ENCODE data around the gene FTCD.
"Not testable (repeated sequence)": the region's sequence is repeated elsewhere in the genome, so short reads cannot be mapped to it uniquely, and the experiment has no call there.

The FTCD gene

DNA sequence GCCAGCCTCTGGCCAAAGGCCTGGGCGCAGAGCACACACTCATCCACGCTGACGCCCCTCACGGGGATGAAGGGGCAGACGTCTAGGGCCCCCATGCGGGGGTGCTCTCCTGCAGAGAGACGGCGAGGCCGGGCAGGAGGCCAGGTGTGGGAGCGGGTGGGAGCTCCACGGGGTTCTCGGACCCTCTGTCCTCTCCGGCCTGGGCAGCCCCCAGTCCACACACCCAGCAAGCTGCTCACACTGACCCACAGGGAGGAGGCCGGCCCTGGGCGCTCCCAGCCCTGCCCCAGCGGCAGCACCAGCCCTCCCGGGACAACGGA, 2.5 kb downstream of the FTCD start:
- DNase-seq, result no peak

DNA sequence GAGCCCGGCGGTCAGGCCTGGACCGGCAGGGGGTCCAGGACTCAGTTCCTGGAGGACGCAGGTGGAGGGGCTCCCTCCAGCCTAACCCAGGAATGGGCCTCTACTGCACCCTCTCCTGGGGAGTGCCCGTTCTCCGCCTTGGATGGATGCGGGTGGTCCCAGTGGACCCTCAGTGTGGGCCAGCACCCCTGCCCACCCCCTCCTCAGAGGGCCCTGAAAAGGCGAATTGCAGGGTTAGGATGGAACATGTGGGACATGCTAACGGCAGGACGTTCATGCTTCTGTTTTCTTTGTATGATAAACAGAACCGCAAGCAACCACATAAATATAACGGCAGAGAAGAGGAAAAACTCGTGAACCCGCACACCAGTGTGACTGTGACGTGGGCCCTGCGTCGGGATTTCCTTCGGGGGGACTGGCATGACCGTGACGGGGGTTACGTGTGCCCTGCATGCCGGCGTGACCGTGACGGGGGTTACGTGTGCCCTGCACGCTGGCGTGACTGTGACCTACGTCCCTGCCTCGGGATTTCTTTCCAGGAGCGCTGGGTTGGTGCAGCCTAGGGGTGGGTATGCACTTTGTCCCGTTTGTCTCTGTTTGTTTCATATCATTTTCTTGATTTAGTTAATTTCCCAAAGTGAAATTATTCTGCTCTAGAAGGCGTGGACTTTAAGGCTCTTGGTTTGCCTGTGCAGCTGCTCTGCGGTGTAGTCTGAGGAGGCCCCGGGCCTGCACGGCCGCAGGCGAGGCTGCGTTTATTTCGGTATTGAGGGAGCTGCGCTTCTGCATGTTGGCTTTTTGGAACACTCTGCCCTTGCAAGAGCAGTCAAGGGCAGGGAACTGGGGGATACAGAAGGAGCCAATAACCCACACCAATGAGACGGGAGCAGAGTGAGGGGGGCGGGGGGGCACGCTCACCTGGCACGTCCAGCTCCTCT, 3.1 kb downstream of the FTCD start:
- no peak for DNase-seq

DNA sequence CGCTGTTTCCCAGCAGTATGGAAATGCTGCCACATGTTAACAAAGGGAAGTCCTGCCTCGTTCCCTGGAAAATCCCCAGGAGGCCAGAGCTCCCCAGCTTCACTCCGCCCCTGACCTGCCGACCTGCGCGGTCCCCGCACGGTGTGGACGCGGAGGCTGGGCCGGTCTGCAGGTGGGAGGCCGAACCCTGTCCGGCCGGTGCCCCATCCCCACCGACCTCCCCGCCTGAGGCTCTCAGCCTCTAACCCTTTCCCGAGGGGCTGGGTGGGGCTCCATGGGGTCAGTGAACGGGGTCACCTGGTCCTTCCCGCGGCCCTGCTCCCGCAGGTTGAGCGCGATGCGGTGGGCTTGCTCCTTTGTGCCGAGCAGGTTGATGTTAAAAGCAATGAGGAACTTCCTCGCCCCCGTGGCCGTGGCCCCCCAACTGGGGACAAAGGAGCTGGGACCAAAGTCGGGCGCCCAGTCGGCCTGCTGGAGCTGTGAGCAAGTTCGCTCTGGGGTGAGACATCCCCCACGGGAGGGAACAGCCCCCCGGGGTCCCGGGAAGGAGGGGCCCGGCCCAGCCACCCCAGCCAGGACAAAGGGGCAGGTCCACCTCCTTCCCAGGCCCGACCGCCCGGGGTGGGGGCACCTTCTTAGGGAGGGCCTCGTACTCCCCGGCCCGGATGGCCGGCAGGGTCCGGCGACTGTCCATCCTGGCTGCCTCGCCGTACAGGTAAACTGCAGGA, 4.0 kb downstream of the FTCD start:
- DNase-seq, result no peak

DNA sequence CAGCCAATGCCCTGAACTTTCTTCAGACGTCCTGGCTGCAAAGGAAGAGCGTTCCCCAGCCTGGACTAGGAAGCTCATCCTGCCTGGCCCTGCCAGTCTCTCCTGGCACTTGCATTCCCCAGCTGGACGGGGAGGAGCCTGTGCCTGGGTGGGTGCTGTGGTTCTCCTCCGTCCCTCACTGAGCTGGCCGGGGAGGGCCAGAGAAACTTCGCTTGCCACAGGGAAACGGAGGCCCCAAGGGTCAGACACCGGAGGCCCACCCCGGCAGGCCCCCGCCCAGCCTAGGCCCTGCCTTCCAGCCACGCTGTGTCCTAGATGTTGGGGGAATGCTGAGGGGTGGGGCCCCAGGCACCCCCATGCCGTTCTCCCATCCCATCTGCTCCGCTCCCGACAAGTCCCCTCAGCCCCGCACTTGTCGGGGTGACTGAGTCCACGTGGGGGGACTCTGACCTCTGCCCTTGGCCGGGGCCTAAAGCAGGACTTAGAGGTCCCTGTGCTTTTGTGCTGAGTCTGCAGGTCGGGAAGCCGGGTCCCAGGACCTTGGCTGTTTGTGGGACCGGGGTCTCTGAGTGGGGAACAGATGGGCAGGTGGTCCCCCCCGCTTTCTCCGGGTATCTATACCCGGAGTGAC, 4.8 kb downstream of the FTCD start:
- no peak for DNase-seq

DNA sequence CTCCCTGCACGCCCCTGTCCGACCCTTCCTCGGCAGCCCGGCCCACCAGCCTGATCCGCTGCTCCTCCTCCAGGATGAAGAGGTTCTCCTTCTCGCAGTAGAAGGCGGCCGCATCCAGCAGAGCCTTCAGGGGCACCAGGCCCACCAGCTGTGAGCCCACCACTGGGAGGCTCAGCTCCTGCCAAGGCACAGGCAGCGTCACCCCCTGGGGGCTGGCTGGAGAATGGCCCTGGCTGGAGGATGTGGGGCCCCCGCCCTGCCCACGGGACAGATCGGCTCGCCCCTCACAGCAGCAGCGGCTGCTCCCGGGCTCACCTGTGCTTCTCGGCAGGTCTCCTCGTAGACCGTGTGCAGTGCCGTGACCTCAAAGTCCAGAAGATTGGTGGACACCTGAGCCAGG, 5.3 kb downstream of the FTCD start:
- DNase-seq, result no peak

DNA sequence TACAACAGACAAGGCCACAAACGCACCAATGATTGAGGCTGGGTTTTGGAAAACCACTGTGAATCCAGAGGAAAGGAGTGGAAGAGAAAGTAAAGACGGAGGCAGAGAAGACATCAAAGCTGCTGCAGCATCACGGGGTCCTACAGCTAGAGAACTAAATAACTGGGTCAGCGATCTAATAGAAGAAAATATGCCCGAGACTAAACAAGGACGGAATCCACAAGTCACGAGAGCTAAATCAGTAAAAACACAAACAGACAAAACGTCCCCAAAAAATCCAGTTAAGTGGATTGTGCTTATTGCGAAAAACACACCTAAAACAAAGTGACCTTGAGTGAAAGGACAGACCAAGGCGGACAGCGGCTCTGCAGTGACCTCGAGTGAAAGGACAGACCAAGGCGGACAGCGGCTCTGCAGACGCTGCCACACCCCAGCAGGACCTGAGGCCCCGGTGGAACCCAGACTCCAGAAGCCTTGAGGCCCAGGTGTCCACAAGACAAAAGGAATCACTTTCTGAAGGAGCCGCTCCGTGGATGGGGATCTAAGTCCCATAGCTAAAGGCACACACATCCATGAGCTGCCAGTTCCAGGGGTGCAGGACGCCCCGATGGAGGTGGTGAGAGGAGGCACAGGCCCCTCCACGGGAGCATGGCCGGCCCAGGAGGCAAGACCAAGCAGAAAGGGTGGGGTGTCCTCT, 6.0 kb downstream of the FTCD start:
- no peak for DNase-seq

DNA sequence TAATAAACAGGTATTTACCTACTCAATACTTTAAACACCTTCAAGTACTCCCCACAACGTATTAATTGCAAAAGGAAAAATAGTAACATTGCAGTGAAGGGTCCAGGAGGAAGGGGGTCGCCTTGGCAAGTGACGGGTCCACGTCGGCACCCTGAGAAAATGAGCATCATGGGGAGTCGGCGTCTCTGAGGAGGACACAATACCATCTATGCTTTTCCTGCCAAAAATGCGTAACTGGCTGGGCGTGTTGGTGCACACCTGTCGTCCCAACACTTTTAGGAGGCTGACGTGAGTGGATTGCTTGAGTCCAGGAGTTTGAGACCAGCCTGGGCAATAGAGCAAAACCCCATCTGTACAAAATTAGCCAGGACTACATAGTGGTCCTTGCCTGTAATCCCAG, 7.3 kb downstream of the FTCD start:
- no peak for DNase-seq

DNA sequence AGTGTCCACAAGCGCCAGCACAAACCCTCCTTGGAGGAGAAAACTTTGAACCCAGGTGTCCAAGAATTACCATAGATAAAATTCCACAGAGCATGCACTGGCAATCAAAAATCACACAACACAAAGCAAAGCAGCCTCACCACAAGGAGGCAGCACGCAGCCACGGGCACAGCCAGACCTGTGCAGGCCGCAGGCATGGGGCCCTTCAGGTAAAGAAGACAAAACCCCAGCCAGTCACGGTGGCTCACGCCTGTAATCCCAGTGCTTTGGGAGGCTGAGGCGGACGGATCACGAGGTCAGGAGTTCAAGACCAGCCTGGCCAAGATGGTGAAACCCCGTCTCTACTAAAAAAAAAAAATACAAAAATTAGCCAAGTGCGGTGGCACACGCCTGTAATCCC, 8.0 kb downstream of the FTCD start:
- DNase-seq, result not testable (repeated sequence)

DNA sequence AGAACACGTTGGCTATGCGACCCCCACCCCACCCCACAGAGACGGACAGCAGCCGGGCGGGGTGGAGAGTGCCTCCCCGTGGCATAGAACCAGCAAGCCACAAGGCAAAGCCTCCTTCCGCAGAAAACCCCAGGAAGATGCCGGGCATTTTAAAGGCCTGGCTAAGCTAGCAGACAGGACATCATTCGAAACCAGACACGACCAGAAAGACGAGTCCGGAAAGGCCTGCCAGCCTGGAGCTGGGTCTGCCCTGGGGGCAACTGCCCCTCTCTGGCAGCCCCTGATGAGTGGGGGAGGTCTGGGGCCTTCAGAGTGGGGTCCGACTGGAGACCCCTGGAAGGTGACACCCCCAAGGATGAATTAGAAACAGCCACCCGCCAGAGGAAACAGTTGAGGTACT, 8.5 kb downstream of the FTCD start:
- no peak for DNase-seq

DNA sequence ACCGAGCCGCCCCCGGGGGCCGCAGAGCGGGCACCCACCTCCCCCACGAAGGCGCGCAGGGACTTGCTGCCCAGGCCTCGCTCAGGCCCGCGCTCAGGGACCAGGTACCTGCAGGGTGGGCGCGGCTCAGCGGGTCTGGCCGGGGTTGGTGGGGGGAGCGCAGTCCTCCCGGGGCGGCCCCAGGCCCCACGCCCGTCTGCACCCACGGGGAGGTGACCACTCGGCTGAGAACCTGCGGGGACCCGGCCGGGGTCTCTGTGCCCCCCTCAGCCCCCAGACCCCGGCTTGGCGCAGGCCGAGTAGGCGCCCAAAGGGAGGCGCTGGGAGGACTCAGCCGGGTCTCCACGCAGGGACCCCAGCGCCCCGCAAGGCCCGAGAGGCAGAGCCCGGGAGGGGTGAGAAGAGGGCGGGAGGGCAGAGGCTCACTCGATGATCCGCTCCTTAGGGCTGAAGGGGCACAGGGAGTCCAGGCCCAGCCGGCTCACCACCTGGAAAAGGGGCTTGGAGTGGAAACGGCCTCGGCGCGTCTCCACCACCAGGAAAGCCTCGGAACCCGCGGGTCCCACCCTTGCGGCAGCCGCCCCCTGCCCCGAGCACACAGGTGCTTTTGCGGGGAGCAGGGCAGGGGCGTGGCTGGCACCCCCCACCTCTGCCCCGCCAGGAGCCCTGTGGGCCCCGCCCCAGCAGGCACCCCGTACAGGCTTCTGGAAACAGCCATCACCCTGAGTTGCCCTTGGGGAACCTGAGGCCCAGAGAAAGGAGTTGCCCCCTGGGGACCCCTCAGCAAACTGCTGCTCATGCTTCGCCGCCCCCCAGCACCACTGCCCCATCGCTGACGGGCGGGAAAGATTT, 9.3 kb downstream of the FTCD start:
- DNase-seq, result no peak

DNA sequence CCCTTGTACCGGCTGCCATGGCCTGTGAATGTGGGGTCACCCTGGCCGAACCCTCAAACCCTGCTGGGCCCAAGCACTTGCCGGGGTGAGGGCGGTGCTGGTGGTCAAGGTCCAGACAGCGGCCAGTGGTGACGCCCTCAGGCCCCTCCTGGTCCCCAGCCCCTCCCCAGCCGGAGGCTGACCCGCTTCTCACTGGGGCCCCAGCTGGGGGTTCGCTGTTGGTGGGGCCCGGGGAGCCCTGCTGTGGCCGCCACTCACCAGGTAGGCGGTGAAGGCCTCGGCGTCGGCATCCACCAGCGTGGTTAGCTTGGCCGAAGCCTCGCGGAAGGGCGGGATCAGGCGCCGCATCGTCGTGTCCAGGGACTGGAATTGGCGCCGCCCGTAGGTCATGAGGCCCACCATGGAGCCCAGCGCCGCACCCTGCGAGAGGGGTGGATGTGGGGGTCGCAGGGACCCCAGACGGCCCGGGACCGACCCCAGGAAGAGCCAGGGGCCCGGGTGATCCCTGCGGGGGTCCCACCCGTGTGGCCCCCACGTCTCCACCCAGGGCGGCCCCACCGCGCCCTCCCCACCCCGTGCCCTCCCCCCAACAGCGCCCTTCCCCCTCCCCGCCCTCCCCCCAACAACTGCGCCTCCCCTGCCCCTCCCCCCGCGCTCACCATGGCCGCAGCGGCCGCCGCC, 10.1 kb downstream of the FTCD start:
- DNase-seq, result no peak

DNA sequence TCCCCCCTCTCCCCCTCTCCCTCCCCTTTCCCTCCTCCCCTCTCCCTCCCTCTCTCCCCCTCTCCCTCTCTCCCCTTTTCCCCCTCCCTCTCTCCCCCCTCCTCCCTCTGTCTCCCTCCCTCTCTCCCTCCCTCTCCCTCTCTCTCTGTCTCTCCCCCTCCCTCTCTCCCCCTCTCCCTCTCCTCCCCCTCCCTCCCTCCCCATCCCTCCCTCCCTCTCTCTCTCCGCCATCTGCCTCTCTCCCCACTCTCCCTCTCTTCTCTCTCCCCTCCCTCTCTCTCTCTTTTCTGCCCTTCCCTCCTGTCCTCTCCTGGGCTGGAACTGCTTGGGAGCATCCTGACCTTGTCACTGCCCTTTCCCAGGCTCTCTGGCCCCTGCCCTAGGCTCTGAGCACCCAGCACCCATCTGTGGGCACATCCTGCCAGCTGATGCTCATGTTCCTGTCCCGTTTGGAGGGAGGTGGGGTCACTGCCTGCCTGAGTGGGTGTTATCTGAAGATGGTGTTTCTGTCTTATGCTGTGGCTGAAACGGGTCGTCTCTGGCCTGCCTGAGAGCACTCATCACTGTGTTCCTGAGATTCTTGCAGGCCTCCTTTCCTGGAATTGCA, 10.8 kb downstream of the FTCD start:
- DNase-seq, result no peak

DNA sequence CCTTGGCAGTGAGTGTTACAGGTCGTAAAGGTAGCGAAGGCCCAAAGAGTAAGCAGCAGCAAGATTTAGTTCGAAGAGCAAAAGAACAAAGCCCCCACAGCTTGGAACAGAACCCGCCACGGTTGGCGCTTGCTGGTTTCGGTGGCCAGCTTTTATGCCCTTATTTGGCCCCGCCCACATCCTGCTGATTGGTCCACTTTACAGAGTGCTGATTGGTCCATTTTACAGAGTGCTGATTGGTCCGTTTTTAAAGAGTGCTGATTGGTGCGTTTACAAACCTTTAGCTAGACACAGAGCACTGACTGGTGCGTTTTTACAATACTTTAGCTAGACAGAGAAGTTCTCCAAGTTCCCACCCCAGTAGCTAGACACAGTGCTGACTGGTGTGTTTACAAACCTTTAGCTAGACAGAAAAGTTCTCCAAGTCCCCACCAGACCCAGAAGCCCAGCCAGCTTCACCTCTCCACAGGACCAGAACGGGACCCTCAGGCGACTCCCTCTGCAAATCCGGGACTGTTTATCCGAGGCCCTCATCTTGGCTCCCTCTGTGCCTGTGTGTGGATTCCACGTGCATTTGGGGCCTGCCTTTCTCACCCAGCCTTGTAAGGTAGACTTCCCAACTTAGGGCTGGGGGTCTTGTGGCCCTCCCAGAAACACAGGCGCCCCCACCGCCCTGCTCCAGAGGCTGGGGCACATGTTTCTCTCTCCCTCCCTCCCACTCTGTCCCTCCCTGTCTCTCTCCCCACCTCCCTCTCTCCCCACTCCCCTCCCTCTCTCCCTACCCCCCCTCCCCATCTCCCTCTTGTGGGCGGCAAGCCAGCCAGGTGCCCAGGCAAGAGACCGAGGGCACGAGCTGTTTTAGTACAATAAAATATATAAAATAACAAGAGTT, 12.6 kb downstream of the FTCD start:
- DNase-seq, result no peak

DNA sequence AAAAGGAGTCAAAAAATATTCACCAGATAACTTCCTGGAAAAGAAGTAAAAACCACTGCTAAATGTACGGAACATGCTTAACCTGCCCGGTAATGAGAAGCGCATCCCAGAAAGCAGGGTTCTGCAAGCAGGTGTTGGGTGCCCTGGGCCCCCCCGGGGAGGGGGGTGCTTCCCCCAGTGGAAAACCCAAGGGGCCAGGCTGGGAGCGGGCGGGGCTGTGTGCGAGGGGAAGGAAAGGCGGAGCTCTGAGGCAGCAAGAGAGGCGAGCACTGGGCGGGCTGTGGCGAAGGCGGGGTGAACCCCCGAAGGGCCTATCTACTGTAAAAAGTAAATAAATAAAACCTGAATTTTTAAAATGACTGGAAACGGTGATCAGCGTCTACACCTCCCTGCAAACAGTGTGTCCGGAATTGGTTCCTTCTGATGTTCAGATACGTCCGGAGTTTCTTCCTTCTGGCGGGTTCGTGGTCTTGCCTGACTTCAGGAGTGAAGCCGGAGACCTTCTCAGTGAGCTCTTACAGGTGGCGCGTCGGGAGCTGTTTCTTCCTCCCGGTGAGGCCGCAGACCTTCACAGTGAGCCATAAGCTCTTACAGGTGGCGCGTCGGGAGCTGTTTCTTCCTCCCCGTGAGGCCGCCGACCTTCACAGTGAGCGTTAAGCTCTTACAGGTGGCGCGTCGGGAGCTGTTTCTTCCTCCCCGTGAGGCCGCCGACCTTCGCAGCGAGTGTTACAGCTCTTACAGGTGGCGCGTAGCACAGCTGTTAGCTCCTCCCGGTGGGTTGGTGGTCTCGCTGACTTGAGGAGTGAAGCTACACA, 13.4 kb downstream of the FTCD start:
- no peak for DNase-seq

DNA sequence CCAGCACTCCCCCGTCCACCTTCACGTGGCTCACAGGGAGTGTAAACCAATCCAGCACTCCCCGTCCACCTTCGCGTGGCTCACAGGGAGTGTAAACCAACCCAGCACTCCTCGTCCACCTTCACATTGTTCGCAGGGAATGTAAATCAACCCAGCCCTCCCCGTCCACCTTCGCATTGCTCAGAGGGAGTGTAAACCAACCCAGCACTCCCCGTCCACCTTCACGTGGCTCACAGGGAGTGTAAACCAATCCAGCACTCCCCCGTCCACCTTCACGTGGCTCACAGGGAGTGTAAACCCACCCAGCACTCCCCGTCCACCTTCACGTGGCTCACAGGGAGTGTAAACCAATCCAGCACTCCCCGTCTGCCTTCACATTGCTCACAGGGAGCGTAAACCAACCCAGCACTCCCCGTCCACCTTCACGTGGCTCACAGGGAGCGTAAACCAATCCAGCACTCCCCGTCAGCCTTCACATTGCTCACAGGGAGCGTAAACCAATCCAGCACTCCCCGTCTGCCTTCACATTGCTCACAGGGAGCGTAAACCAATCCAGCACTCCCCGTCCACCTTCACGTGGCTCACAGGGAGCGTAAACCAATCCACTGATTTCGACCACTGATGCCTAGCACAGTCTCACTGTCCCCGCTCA, 14.9 kb downstream of the FTCD start:
- not testable (repeated sequence) for DNase-seq

DNA sequence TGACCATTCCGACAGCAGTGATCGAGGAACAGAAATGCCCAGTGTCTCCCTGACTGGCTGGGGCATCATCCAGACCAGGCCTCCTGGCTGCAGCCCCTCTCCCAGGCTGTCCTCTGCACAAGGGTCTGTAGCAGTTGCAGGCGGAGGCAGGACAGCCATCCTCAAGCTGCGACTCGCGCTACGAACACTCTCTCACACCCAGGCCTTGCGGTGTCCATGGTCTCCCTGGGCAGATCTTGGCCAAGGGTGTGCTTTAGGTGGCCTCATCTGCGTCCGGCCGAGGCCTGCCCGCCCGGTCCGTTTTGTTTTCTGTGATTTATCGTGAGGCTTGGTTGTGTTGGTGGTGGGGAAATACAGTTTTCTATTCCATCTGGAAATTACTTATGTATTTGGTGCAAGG, 15.7 kb downstream of the FTCD start:
- no peak for DNase-seq

DNA sequence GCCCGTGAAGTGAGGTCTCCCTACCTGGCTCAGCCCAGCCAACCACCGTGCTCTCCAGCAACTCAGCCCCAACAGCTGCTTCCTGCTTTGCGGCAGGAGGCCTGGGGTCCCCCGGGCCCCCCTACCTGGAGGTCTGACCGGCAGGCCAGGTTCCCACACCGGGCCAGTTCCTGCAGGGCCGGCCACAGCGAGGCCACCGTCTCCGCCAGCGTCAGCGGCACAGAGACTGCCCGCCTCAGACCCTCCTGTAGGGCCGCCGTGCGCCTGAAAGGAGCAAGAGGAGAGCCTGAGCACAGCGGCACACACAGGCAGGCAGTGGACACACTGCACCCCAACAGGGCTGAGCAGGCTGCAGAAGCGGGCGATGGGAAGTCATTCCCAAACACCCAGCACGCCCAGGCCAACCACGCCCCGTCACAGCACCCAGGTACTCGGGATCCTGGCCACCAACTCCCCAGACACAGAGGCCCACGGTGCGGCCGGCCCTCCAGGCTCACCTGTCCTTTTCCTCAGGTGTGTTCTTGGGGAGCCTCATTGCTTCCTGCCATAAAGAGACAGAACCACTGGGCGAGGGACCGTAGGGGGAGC, 16.9 kb downstream of the FTCD start:
- no peak for DNase-seq

DNA sequence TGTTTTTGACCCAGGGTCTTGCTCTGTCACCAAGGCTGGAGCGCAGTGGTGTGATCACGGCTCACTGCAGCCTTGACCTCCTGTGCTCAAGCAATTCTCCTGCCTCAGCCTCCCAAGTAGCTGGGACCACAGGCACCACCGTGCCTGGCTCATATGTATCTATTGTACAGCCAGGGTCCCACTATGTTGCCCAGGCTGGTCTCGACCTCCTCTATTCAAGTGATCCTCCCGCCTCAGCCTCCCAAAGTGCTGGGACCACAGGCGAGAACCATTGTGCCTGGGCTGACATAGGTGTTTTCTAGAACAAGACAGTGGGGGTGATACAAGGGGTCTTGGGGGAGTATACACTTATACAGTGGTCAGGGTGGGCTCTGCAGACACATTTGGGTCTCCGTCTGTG, 17.5 kb downstream of the FTCD start:
- DNase-seq, result no peak
